Measurements from ENCODE around the gene MRPL10. TPM values are rescaled to one million over a fixed set of nuclear protein-coding genes. Genes with fewer than 3 reads are reported as not detected.

MRPL10 gene
- total RNA-seq, 4 donors from 2014 or later, result 34.9 to 74.9 (median 55.0) TPM

GRCh38 chr17:47877368-47878034 lies 46.2 kb upstream of the MRPL10 start:
- ATAC-seq, result no peak
- Histone ChIP-seq H3K27ac (no peak overlapping the region), H3K36me3 (no peaks in the 10 kb centered on the region), H3K4me3 (no peak overlapping the region), H3K9me3 (no peaks in the 10 kb centered on the region), H3K27me3 (peaks cover 77% of the 10 kb centered on the region), H3K4me1 (peaks cover 0 to 3% (median 0%) of the 10 kb centered on the region in 3 donors)
- no peak for TF ChIP-seq POLR2AphosphoS5 (IDR thresholded peaks at IDR 0.05)
- TF ChIP-seq EP300 (IDR thresholded peaks at IDR 0.05), result no peak
- TF ChIP-seq CTCF (IDR thresholded peaks at IDR 0.05), result no peak
- no peak for TF ChIP-seq POLR2A (IDR thresholded peaks at IDR 0.05)
- 30 to 70% methylated on average over 2 to 8 of the region's 9 CpGs for WGBS, 2 donors (ENCODE audit: low coverage in 1 of 2)

DNA sequence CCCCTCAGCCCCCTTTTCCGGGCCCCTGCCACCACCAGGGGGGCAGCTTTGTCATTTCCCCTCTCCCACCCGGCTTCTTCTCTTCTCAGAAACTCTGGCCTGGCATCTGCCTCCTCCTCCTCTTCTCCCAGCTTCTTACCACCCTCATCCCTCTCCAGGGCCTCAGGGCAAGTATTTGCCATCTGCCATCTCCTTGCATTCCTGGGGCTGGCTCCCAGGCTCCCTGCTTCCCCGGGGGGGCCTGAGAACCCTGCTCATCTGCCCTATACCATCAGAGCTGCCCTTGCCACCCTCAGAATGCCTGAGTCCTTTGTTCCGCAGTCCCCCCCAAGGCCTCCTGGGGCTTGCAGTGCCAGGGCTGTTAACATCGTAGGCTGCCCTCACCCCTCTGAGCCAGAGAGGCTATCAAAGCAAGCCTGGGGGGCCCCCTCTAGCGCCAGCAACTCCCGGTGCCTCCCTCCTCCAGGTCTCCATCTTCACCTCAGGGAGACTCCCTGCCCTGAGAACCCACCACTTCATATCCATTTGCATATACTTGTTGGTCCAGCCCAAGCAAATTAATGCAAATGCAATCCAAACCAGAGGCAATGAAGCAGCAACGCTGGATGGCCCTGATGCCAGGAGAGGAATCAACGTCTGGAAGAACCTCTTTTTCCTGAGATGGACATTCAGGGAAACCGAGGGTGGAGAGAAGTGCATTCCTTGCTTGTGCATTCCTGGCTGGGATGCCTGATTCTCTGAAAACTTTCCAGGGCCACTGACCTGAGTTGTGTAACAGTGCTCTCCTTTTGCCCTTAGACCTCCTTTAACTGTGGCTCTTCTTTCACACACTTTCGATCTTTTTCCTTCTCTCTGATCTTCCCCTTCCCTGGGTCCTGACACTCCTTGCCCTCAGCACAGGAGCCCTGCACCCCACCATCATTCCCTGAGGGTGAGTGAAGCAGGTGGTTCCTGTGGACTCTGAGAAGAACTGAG lies 44.0 kb upstream of the MRPL10 start:
- 46 to 56% methylated on average over 6 to 10 of the region's 11 CpGs for WGBS, 2 donors (ENCODE audit: low coverage in 1 of 2)
- ATAC-seq, result no peak
- Histone ChIP-seq H3K4me1 (peaks cover 0 to 7% (median 0%) of the 10 kb centered on the region in 3 donors), H3K4me3 (no peak overlapping the region), H3K27ac (no peak overlapping the region), H3K27me3 (peaks cover 97% of the 10 kb centered on the region), H3K9me3 (no peaks in the 10 kb centered on the region), H3K36me3 (no peaks in the 10 kb centered on the region)
- TF ChIP-seq POLR2A (IDR thresholded peaks at IDR 0.05), result no peak
- TF ChIP-seq POLR2AphosphoS5 (IDR thresholded peaks at IDR 0.05), result no peak
- no peak for TF ChIP-seq EP300 (IDR thresholded peaks at IDR 0.05)
- TF ChIP-seq CTCF (IDR thresholded peaks at IDR 0.05), result no peak

DNA sequence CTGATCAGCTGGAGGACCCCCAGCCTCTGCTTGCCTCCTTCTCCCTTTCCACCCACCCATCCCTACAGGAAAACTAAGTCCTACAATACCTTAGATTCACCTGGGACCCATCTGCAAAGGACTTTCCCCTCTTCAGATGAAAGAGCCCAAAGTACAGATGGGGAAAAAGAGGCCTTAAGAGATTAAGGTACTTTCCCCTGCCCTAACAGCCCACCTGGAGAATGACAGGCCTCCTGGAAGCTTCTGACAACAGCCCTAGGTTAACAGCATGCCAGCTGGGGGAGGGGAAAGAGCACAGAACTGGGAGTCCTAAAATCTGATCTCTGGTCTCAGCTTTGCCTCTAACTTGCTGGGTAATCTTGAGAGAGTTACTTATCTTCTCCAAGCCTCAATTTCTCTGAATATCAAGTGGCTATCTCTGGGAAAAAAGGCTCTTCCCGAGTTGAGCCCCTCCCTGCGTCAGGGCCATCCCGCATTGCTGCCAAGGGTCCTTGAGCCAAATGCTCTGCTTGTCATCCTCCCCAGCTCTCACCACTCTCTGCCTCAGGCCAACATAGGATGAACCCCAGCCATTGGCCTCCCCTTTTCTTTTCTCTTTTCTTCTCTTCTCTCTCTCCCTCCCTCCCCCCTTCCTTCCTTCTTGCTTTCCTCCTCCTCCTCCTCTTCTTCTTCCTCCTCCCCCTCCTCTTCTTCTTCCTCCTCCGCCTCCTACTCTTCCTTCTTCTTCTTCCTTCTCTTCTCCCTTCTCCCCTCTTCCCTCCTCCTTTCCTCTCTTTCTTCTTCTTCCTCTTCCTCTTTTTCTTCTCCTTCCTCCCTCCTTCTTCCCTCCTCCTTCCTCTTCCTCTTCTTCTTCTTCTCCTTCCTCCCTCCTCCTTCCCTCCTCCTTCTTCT lies 42.1 kb upstream of the MRPL10 start:
- Histone ChIP-seq H3K36me3 (no peaks in the 10 kb centered on the region), H3K9me3 (no peaks in the 10 kb centered on the region), H3K4me3 (no peak overlapping the region), H3K27me3 (peaks cover 98% of the 10 kb centered on the region), H3K27ac (no peak overlapping the region), H3K4me1 (peaks cover 0 to 7% (median 0%) of the 10 kb centered on the region in 3 donors)
- ATAC-seq, result no peak
- TF ChIP-seq CTCF (IDR thresholded peaks at IDR 0.05) (no peak), POLR2AphosphoS5 (IDR thresholded peaks at IDR 0.05) (no peak), EP300 (IDR thresholded peaks at IDR 0.05) (no peak), POLR2A (IDR thresholded peaks at IDR 0.05) (no peak)
- WGBS, 2 donors (ENCODE audit: low coverage in 1 of 2), result 0 to 63% methylated on average over 2 to 4 of the region's 4 CpGs

DNA sequence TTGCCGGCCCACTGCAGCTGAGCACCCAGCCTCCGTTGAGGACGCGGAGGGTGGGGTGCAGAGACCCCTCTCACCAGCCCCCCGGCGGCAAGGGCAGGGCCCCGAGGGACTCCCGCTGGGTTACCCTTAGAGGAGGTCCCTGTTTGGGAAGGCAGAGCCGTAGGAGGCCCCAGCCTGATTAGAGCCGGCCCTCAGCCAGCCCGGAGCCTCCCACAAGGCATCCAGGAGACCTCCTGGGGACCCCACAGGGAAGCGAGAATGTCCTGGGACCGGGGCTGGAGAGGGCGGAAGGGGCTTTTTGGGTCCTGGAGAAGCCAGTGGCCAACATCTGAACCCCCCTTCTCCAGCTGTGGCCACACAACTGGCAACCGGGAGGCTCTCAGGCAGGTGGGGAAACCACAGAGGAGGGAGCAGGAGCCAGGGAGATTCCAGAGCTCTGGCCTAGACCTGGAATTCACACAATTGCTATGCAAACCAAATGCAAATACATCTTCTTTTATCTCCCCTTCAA lies 41.4 kb upstream of the MRPL10 start:
- no peak overlapping the region for H3K4me3 ChIP-seq
- ATAC-seq, result no peak

More for the DNA sequence above, 41.4 kb upstream of the MRPL10 start:
- no peaks in the 10 kb centered on the region for H3K36me3 ChIP-seq
- peaks cover 98% of the 10 kb centered on the region for H3K27me3 ChIP-seq
- no peak overlapping the region for H3K27ac ChIP-seq
- no peaks in the 10 kb centered on the region for H3K9me3 ChIP-seq
- TF ChIP-seq EP300 (IDR thresholded peaks at IDR 0.05), result no peak
- no peak for TF ChIP-seq CTCF (IDR thresholded peaks at IDR 0.05)
- TF ChIP-seq POLR2AphosphoS5 (IDR thresholded peaks at IDR 0.05), result no peak
- no peak for TF ChIP-seq POLR2A (IDR thresholded peaks at IDR 0.05)
- 20 to 40% methylated on average over 1 of the region's 15 CpGs for WGBS, 2 donors (ENCODE audit: low coverage in 1 of 2)
- H3K4me1 ChIP-seq, result peaks cover 0 to 7% (median 0%) of the 10 kb centered on the region in 3 donors

All from gastroesophageal sphincter (tissue), 4 donors.